ENCODE measurements around the gene FCAMR. TPM values are rescaled to one million over a fixed set of nuclear protein-coding genes. Genes with fewer than 3 reads are reported as not detected.
A peak's percentile ranks its signal among the peaks of the same experiment; 100 is the strongest.

FCAMR gene
- polyA plus RNA-seq, 1 donor (not counting 4 experiments of a cell fraction or from before 2014, with no cell fraction given), result not detected

- no peaks in the 10 kb centered on the region for H4K20me1 ChIP-seq (ENCODE audit: control insufficient read depth, extremely low read depth, insufficient read depth, low read length)
- no peak for FAIRE-seq
- H3K4me3 ChIP-seq (ENCODE audit: control insufficient read depth in 2 of 3, extremely low read depth in 1 of 3, insufficient read depth in 2 of 3, low read depth in 1 of 3, low read length in 3 of 3), result peak overlapping the region; percentile 43 to 75 (median 68)
- H3K79me2 ChIP-seq (ENCODE audit: control insufficient read depth, insufficient read depth, low read length), result peaks cover 5% of the 10 kb centered on the region
- dilution Hi-C loops (cut with MboI; ENCODE audit: extremely low pct_ligation_motif_present, low sequenced_read_pairs), result no loop called here
- H3K9ac ChIP-seq (ENCODE audit: control insufficient read depth, extremely low read depth, insufficient read depth, low read length), result peak overlapping the region; percentile 82
- no peaks in the 10 kb centered on the region for H3K27me3 ChIP-seq (ENCODE audit: control insufficient read depth, extremely low read depth, insufficient read depth, low read length)
- H2AFZ ChIP-seq (ENCODE audit: control insufficient read depth, low read length), result peak overlapping the region; percentile 44
- peak overlapping the region; percentile 91 for H3K4me2 ChIP-seq (ENCODE audit: control insufficient read depth, extremely low read depth, insufficient read depth, low read depth, low read length)
- peak overlapping the region; percentile 93 for H3K27ac ChIP-seq (ENCODE audit: control insufficient read depth, insufficient read depth, low read length)
- no peak for DNase-seq (ENCODE audit: low read depth, low spot score)
- no peak for TF ChIP-seq EZH2 (IDR thresholded peaks at IDR 0.05; ENCODE audit: low read length)
- TF ChIP-seq CTCF (optimal IDR thresholded peaks at IDR 0.05 in 1 of 3, IDR thresholded peaks at IDR 0.05 in 1 of 3, conservative IDR thresholded peaks at IDR 0.05 in 1 of 3; ENCODE audit: extremely low read depth in 1 of 3, insufficient read depth in 2 of 3, low read length in 3 of 3), result peak in 2 of 3 experiments; percentile 7 to 28
- H3K4me1 ChIP-seq (ENCODE audit: control insufficient read depth, extremely low read depth, insufficient read depth, low read length), result peaks cover 53% of the 10 kb centered on the region
- H3K9me3 ChIP-seq (ENCODE audit: control insufficient read depth, low read depth, low read length), result no peaks in the 10 kb centered on the region
- H3K36me3 ChIP-seq (ENCODE audit: control insufficient read depth in 2 of 2, extremely low read depth in 1 of 2, insufficient read depth in 2 of 2, low read length in 2 of 2), result peaks cover 0 to 13% of the 10 kb centered on the region in 2 experiments
- no peaks in the 10 kb centered on the region for H3K9me1 ChIP-seq (ENCODE audit: control insufficient read depth, extremely low read depth, insufficient read depth, low read length)
Measured at GRCh38 chr1:206909161-206909882, 60.9 kb downstream of the FCAMR start.

GRCh38 chr1:206908038-206908437, 62.2 kb downstream of the FCAMR start:
- Histone ChIP-seq H3K27me3 (ENCODE audit: control insufficient read depth, extremely low read depth, insufficient read depth, low read length) (no peaks in the 10 kb centered on the region), H3K27ac (ENCODE audit: control insufficient read depth, insufficient read depth, low read length) (peak overlapping the region; percentile 93), H3K9me3 (ENCODE audit: control insufficient read depth, low read depth, low read length) (no peaks in the 10 kb centered on the region), H3K4me1 (ENCODE audit: control insufficient read depth, extremely low read depth, insufficient read depth, low read length) (peaks cover 58% of the 10 kb centered on the region), H3K79me2 (ENCODE audit: control insufficient read depth, insufficient read depth, low read length) (peaks cover 5% of the 10 kb centered on the region), H4K20me1 (ENCODE audit: control insufficient read depth, extremely low read depth, insufficient read depth, low read length) (no peaks in the 10 kb centered on the region), H3K36me3 (ENCODE audit: control insufficient read depth in 2 of 2, extremely low read depth in 1 of 2, insufficient read depth in 2 of 2, low read length in 2 of 2) (peaks cover 0 to 14% of the 10 kb centered on the region in 2 experiments), H3K9me1 (ENCODE audit: control insufficient read depth, extremely low read depth, insufficient read depth, low read length) (no peaks in the 10 kb centered on the region), H3K9ac (ENCODE audit: control insufficient read depth, extremely low read depth, insufficient read depth, low read length) (peak overlapping the region; percentile 82), H3K4me2 (ENCODE audit: control insufficient read depth, extremely low read depth, insufficient read depth, low read depth, low read length) (peak overlapping the region; percentile 91), H3K4me3 (ENCODE audit: control insufficient read depth in 2 of 3, extremely low read depth in 1 of 3, insufficient read depth in 2 of 3, low read depth in 1 of 3, low read length in 3 of 3) (peak overlapping the region in 2 of 3 experiments; percentile 68 to 75), H2AFZ (ENCODE audit: control insufficient read depth, low read length) (no peak overlapping the region)
- TF ChIP-seq EZH2 (IDR thresholded peaks at IDR 0.05; ENCODE audit: low read length) (no peak), CTCF (optimal IDR thresholded peaks at IDR 0.05 in 1 of 3, IDR thresholded peaks at IDR 0.05 in 1 of 3, conservative IDR thresholded peaks at IDR 0.05 in 1 of 3; ENCODE audit: extremely low read depth in 1 of 3, insufficient read depth in 2 of 3, low read length in 3 of 3) (no peak)
- DNase-seq (ENCODE audit: low read depth, low spot score) (no peak), FAIRE-seq (no peak)
- dilution Hi-C loops (cut with MboI; ENCODE audit: extremely low pct_ligation_motif_present, low sequenced_read_pairs), result no loop called here

Other genes with a start within 250 kb of the FCAMR start
- gene IL19, start 199.7 kb downstream of the FCAMR start, polyA plus RNA-seq, result not detected in 3 replicates
- not detected in 3 replicates for gene IL10, start 198.0 kb downstream of the FCAMR start, polyA plus RNA-seq
- 0.67 to 5.6 TPM (median 4.7 TPM) in 3 replicates for gene IL20, start 104.8 kb downstream of the FCAMR start, polyA plus RNA-seq
- 2.1 to 3.1 TPM (median 2.3 TPM) in 3 replicates for gene IL24, start 73.0 kb downstream of the FCAMR start, polyA plus RNA-seq
- 1.8 to 8.1 TPM (median 1.8 TPM) in 3 replicates for gene FCMR, start 48.5 kb downstream of the FCAMR start, polyA plus RNA-seq
- gene PIGR, start 24.0 kb downstream of the FCAMR start, polyA plus RNA-seq, result 0.01 TPM in 1 of 3 replicates, not detected in the others
- 38.8 to 69.2 TPM (median 65.3 TPM) in 3 replicates for gene C1orf116, start 62.3 kb upstream of the FCAMR start, polyA plus RNA-seq
- 3.2 to 5.2 TPM (median 3.4 TPM) in 3 replicates for gene YOD1, start 80.7 kb upstream of the FCAMR start, polyA plus RNA-seq
- 8.7 to 13.9 TPM (median 12.2 TPM) in 3 replicates for gene PFKFB2, start 82.8 kb upstream of the FCAMR start, polyA plus RNA-seq
- not detected in 3 replicates for gene C4BPB, start 118.4 kb upstream of the FCAMR start, polyA plus RNA-seq
- not detected in 3 replicates for gene C4BPA, start 133.8 kb upstream of the FCAMR start, polyA plus RNA-seq

Data from keratinocyte (primary cell).